Astrocyte (in vitro differentiated cells and primary cell): ENCODE measurements around the gene UBE3C. TPM values are rescaled to one million over a fixed set of nuclear protein-coding genes. Genes with fewer than 3 reads are reported as not detected.

Source experiments
- DNase-seq: peaks from one replicate; pipeline ENCODE4 v3.0.0-alpha.2; 2010; ENCODE audit warnings: low read depth
- FAIRE-seq: peaks from 2 replicates; lab custom pipeline; 2011; peaks lifted over from hg19 to GRCh38; lab: Jason Lieb, UNC
- H2AFZ ChIP-seq: 2 replicates; pipeline ENCODE4 v1.6.0; 2012; ENCODE audit warnings: low read depth, low read length, inconsistent platforms
- H3K27ac ChIP-seq: 2 replicates; pipeline ENCODE4 v1.5.1; 2011; ENCODE audit warnings: low read depth, low read length, inconsistent platforms
- H3K27me3 ChIP-seq: 2 replicates; pipeline ENCODE4 v1.6.0; 2011; ENCODE audit warnings: low read length, inconsistent platforms; ENCODE audit not compliant: insufficient read depth
- H3K36me3 ChIP-seq: 2 replicates; pipeline ENCODE4 v1.5.1; 2011; ENCODE audit warnings: low read length, inconsistent platforms; ENCODE audit not compliant: insufficient read depth
- H3K4me1 ChIP-seq: 2 replicates; pipeline ENCODE4 v1.5.1; 2011; ENCODE audit warnings: low read length, inconsistent platforms; ENCODE audit not compliant: insufficient read depth
- H3K4me2 ChIP-seq: 2 replicates; pipeline ENCODE4 v1.6.0; 2012; ENCODE audit warnings: low read length, inconsistent platforms
- H3K4me3 ChIP-seq: 2 replicates; pipeline ENCODE4 v1.5.1; 2011; ENCODE audit warnings: low read depth, mild to moderate bottlenecking, low read length, inconsistent platforms; ENCODE audit not compliant: insufficient read depth
- H3K79me2 ChIP-seq: 2 replicates; pipeline ENCODE4 v1.6.0; 2012; ENCODE audit warnings: mild to moderate bottlenecking, low read length, inconsistent platforms; ENCODE audit not compliant: insufficient read depth
- H3K9ac ChIP-seq: 2 replicates; pipeline ENCODE4 v1.6.0; 2012; ENCODE audit warnings: mild to moderate bottlenecking, low read length, inconsistent platforms
- H3K9me3 ChIP-seq: 2 replicates; pipeline ENCODE4 v1.5.1; 2012; ENCODE audit warnings: low read depth, mild to moderate bottlenecking, low read length, inconsistent platforms; ENCODE audit not compliant: insufficient read depth
- H4K20me1 ChIP-seq: 2 replicates; pipeline ENCODE4 v1.6.0; 2012; ENCODE audit warnings: low read length, inconsistent platforms; ENCODE audit not compliant: insufficient read depth
- H3K27ac Mint-ChIP-seq: one replicate; pipeline ENCODE4 v1.8.0; 2021; ENCODE audit warnings: mild to moderate bottlenecking, mixed read lengths; ENCODE audit not compliant: unreplicated experiment
- H3K27me3 Mint-ChIP-seq: one replicate; pipeline ENCODE4 v1.8.0; 2021; ENCODE audit warnings: low read depth, mixed read lengths; ENCODE audit not compliant: unreplicated experiment
- H3K36me3 Mint-ChIP-seq: one replicate; pipeline ENCODE4 v1.8.0; 2021; ENCODE audit warnings: low read depth, mixed read lengths; ENCODE audit not compliant: unreplicated experiment
- H3K4me1 Mint-ChIP-seq: one replicate; pipeline ENCODE4 v1.8.0; 2021; ENCODE audit warnings: low read depth, mixed read lengths; ENCODE audit not compliant: unreplicated experiment
- H3K4me3 Mint-ChIP-seq: one replicate; pipeline ENCODE4 v1.8.0; 2021; ENCODE audit warnings: mild to moderate bottlenecking, moderate library complexity, mixed read lengths; ENCODE audit not compliant: unreplicated experiment
- H3K9me3 Mint-ChIP-seq: one replicate; pipeline ENCODE4 v1.8.0; 2021; ENCODE audit warnings: mild to moderate bottlenecking, mixed read lengths; ENCODE audit not compliant: unreplicated experiment
- EZH2 ChIP-seq: IDR thresholded peaks from 2 replicates; pipeline ENCODE4 v1.6.1; 2012; ENCODE audit warnings: mild to moderate bottlenecking, low read length, inconsistent platforms; ENCODE audit not compliant: insufficient read depth
- total RNA-seq: library from RNA; stranded (reverse); gene quantifications from 2 replicates; pipeline ENCODE4 v1.2.1, GENCODE V29; 2021
- TF ChIP-seq, protein P1 (sequence below): IDR thresholded peaks from 2 replicates; pipeline ENCODE4 v1.5.1; 2011; ENCODE audit warnings: low read depth, mild to moderate bottlenecking, inconsistent platforms, low read length, moderate library complexity; ENCODE audit not compliant: insufficient read depth

UBE3C gene
- total RNA-seq, 1 donor from 2014 or later = 76.9 TPM

DNA sequence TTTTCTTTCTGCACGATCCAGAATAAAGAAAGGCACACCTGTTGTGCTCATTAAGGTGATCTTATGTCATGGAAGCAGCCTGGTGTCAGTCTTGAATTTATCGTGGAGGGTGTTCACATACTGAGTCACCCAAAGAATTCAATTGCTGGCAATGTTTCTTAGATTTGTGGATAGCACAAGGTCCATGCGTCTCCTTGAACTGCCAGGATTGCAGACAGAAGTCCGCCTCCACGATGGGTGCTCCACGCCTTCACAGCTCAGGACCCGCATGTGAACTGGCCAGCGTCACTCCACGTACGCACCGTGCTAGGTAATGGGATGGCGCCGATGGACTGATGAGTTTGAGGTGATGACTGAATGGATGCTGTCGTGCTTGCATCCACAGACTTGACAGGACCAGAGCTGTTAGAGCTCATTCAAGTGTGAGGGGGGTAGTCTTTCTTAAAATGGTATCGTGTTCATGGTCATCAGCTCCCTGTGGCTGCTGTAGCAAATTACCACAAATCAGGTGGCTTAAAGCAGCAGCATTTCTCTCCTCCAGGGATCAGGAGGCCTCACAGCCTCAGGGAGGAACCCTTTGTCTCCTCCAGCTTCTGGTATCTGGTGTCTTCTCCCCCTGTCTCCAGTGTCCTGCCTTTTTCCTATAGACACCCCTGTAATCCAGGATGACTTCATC lies 132.7 kb downstream of the UBE3C start:
- Histone ChIP-seq H3K4me2 (peak overlapping the region; percentile 34), H4K20me1 (no peaks in the 10 kb centered on the region), H3K27me3 (no peaks in the 10 kb centered on the region), H3K4me1 (peaks cover 29% of the 10 kb centered on the region), H2AFZ (no peak overlapping the region), H3K4me3 (no peak overlapping the region), H3K27ac (peak overlapping the region; percentile 85), H3K9ac (peak overlapping the region; percentile 62), H3K79me2 (no peaks in the 10 kb centered on the region), H3K36me3 (peaks cover 20% of the 10 kb centered on the region), H3K9me3 (no peaks in the 10 kb centered on the region)
- peaks cover 18% of the 10 kb centered on the region for H3K4me1 Mint-ChIP-seq
- TF ChIP-seq, protein P1, sequence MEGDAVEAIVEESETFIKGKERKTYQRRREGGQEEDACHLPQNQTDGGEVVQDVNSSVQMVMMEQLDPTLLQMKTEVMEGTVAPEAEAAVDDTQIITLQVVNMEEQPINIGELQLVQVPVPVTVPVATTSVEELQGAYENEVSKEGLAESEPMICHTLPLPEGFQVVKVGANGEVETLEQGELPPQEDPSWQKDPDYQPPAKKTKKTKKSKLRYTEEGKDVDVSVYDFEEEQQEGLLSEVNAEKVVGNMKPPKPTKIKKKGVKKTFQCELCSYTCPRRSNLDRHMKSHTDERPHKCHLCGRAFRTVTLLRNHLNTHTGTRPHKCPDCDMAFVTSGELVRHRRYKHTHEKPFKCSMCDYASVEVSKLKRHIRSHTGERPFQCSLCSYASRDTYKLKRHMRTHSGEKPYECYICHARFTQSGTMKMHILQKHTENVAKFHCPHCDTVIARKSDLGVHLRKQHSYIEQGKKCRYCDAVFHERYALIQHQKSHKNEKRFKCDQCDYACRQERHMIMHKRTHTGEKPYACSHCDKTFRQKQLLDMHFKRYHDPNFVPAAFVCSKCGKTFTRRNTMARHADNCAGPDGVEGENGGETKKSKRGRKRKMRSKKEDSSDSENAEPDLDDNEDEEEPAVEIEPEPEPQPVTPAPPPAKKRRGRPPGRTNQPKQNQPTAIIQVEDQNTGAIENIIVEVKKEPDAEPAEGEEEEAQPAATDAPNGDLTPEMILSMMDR = no peak
- no peak for TF ChIP-seq EZH2
- FAIRE-seq = no peak
- H3K27ac Mint-ChIP-seq = peak overlapping the region; percentile 72
- no peaks in the 10 kb centered on the region for H3K9me3 Mint-ChIP-seq
- H3K27me3 Mint-ChIP-seq = no peaks in the 10 kb centered on the region
- H3K36me3 Mint-ChIP-seq = peaks cover 20% of the 10 kb centered on the region
- DNase-seq = peak; percentile 70
- H3K4me3 Mint-ChIP-seq = no peak overlapping the region

- Histone ChIP-seq H3K27me3 (no peaks in the 10 kb centered on the region), H3K4me1 (peaks cover 34% of the 10 kb centered on the region), H3K9me3 (no peaks in the 10 kb centered on the region), H3K4me2 (peak overlapping the region; percentile 34), H4K20me1 (no peaks in the 10 kb centered on the region), H2AFZ (no peak overlapping the region), H3K4me3 (no peak overlapping the region), H3K79me2 (no peaks in the 10 kb centered on the region), H3K9ac (peak overlapping the region; percentile 62), H3K36me3 (peaks cover 20% of the 10 kb centered on the region), H3K27ac (peak overlapping the region; percentile 85)
- Mint-ChIP-seq H3K4me3 (no peak overlapping the region), H3K4me1 (peaks cover 23% of the 10 kb centered on the region), H3K27me3 (no peaks in the 10 kb centered on the region), H3K9me3 (no peaks in the 10 kb centered on the region), H3K36me3 (peaks cover 21% of the 10 kb centered on the region), H3K27ac (peak overlapping the region; percentile 72)
- FAIRE-seq = peak; percentile 55
- peak; percentile 96 for DNase-seq
- TF ChIP-seq EZH2 = no peak
- TF ChIP-seq, protein P1 = no peak
Observed at GRCh38 chr7:157271991-157272324, 133.2 kb downstream of the UBE3C start.
